ENCODE measurements around the gene PROCA1. TPM values are rescaled to one million over a fixed set of nuclear protein-coding genes. Genes with fewer than 3 reads are reported as not detected.

Gene PROCA1
- total and polyA plus RNA-seq, 9 of the 15 experiments (the other 6 are each of a cell fraction or from before 2014, with no cell fraction given): 0.78 to 16.2 (median 5.6) TPM

GRCh38 chr17:28744104-28744971 is 32.6 kb upstream of the PROCA1 start (continued):
- TF ChIP-seq CUX1 (CRISPR knock-in tag; IDR thresholded peaks at IDR 0.05) (no peak), ZNF121 (CRISPR knock-in tag; conservative IDR thresholded peaks at IDR 0.05) (no peak), ZNF57 (CRISPR knock-in tag; IDR thresholded peaks at IDR 0.05) (no peak), TEAD1 (CRISPR knock-in tag; IDR thresholded peaks at IDR 0.05) (peak; percentile 99 to 100), YY1 (IDR thresholded peaks at IDR 0.05; ENCODE audit: borderline replicate concordance in 1 of 3, control insufficient read depth in 1 of 3, extremely low read depth in 1 of 3, insufficient read depth in 3 of 3, insufficient read length in 1 of 3, insufficient replicate concordance in 2 of 3, low read depth in 1 of 3, low read length in 2 of 3) (peak in 2 of 3 experiments; percentile 36 to 94), MTF1 (CRISPR knock-in tag; IDR thresholded peaks at IDR 0.05; ENCODE audit: borderline replicate concordance) (no peak), ZNF12 (CRISPR knock-in tag; IDR thresholded peaks at IDR 0.05) (no peak), ZNF778 (CRISPR knock-in tag; IDR thresholded peaks at IDR 0.05) (no peak), NFE2L1 (tag; IDR thresholded peaks at IDR 0.05; ENCODE audit: borderline replicate concordance, low read depth) (no peak), ZNF655 (CRISPR knock-in tag; IDR thresholded peaks at IDR 0.05) (no peak), ZNF445 (CRISPR knock-in tag; IDR thresholded peaks at IDR 0.05; ENCODE audit: low read depth) (no peak), MAFK (IDR thresholded peaks at IDR 0.05; ENCODE audit: low read length) (no peak), U2AF1 (optimal IDR thresholded peaks at IDR 0.05; ENCODE audit: low read depth, low read length) (no peak), L3MBTL2 (IDR thresholded peaks at IDR 0.05) (peak; percentile 85; the same call in 1 of the 2 replicates), GATAD2B (IDR thresholded peaks at IDR 0.05; ENCODE audit: borderline replicate concordance) (no peak), ATF2 (CRISPR knock-in tag; IDR thresholded peaks at IDR 0.05) (no peak; the same call in 1 of the 2 replicates), RBM25 (IDR thresholded peaks at IDR 0.05; ENCODE audit: low read depth, low read length, severe bottlenecking) (no peak), STAT5B (CRISPR knock-in tag; IDR thresholded peaks at IDR 0.05) (no peak), ZNF668 (CRISPR knock-in tag; IDR thresholded peaks at IDR 0.05) (no peak)
